ENCODE measurements around the gene LRRC7. TPM values are rescaled to one million over a fixed set of nuclear protein-coding genes. Genes with fewer than 3 reads are reported as not detected.

The LRRC7 gene
- total RNA-seq, 2 experiments from 2014 or later, result 0.14 to 0.20 TPM

DNA sequence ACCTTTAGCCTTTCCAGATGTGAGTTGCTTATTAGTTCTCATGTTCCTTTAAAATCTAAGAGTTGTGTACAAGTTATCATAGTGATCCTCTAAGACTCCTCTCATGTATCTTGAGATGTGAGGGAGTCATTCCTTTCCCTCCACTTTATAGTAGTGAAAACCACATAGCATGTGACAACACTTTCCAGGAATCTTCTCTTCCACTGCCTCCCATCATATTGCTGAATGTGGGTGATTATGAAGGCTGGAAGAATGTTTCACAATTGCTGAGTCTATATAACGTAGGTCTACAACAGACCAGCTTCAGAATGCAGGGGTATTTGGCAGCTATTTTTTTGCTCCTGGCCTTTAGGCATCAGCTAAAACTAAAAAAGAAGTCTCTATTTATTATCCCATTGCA, 44.7 kb upstream of the LRRC7 start:
- Histone ChIP-seq H3K9me3 (ENCODE audit: control insufficient read depth in 1 of 2, insufficient read depth in 1 of 2, low read length in 2 of 2) (peaks cover 0 to 4% of the 10 kb centered on the region in 2 experiments), H3K27me3 (ENCODE audit: control insufficient read depth in 1 of 2, insufficient read depth in 2 of 2, low read length in 2 of 2) (no peaks in the 10 kb centered on the region), H3K4me1 (ENCODE audit: insufficient read depth, low read length) (no peaks in the 10 kb centered on the region), H3K36me3 (ENCODE audit: insufficient read depth, low read length) (no peaks in the 10 kb centered on the region), H3K4me3 (ENCODE audit: low read length) (no peak overlapping the region), H3K27ac (ENCODE audit: low read depth in 1 of 2, low read length in 2 of 2) (no peak overlapping the region)
- no peak overlapping the region for H3K27ac Mint-ChIP-seq
- ChIA-PET CTCF (no interaction called here), POLR2A (no interaction called here)
- H3K4me1 Mint-ChIP-seq (ENCODE audit: low read depth), result no peaks in the 10 kb centered on the region
- TF ChIP-seq, protein P1, sequence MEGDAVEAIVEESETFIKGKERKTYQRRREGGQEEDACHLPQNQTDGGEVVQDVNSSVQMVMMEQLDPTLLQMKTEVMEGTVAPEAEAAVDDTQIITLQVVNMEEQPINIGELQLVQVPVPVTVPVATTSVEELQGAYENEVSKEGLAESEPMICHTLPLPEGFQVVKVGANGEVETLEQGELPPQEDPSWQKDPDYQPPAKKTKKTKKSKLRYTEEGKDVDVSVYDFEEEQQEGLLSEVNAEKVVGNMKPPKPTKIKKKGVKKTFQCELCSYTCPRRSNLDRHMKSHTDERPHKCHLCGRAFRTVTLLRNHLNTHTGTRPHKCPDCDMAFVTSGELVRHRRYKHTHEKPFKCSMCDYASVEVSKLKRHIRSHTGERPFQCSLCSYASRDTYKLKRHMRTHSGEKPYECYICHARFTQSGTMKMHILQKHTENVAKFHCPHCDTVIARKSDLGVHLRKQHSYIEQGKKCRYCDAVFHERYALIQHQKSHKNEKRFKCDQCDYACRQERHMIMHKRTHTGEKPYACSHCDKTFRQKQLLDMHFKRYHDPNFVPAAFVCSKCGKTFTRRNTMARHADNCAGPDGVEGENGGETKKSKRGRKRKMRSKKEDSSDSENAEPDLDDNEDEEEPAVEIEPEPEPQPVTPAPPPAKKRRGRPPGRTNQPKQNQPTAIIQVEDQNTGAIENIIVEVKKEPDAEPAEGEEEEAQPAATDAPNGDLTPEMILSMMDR (IDR thresholded peaks at IDR 0.05), result no peak
- DNase-seq (no peak), ATAC-seq (ENCODE audit: poor library complexity) (no peak)
- peaks cover 3% of the 10 kb centered on the region for H3K9me3 Mint-ChIP-seq
- no peaks in the 10 kb centered on the region for H3K36me3 Mint-ChIP-seq (ENCODE audit: low read depth)
- no peak overlapping the region for H3K4me3 Mint-ChIP-seq
- no peaks in the 10 kb centered on the region for H3K27me3 Mint-ChIP-seq
- intact Hi-C loops (cut with DNase I, micrococcal nuclease), result no loop called here

DNA sequence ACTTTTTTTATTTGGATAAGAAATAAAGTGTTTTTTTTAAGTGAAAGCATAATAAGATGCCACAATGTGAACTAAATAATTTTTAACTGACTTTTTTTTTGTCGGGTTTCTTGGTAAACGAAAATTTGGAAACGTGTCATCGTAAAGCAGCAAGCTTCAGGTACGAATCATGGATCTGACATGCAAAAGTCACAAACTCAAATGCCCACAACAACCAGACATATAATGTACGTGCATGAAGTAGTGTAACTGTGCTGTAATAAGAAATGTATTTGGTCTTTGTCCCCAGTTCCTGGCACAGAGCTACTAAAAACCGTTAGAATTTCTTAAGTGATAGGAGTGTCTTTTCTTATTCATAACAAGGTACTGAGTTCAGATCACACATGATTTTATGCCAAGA, 44.3 kb upstream of the LRRC7 start:
- TF ChIP-seq, protein P1 (IDR thresholded peaks at IDR 0.05), result no peak
- ChIA-PET CTCF (no interaction called here), POLR2A (no interaction called here)
- Histone ChIP-seq H3K27me3 (ENCODE audit: control insufficient read depth in 1 of 2, insufficient read depth in 2 of 2, low read length in 2 of 2) (no peaks in the 10 kb centered on the region), H3K9me3 (ENCODE audit: control insufficient read depth in 1 of 2, insufficient read depth in 1 of 2, low read length in 2 of 2) (peaks cover 0 to 4% of the 10 kb centered on the region in 2 experiments), H3K27ac (ENCODE audit: low read depth in 1 of 2, low read length in 2 of 2) (no peak overlapping the region), H3K4me1 (ENCODE audit: insufficient read depth, low read length) (no peaks in the 10 kb centered on the region), H3K4me3 (ENCODE audit: low read length) (no peak overlapping the region), H3K36me3 (ENCODE audit: insufficient read depth, low read length) (no peaks in the 10 kb centered on the region)
- Mint-ChIP-seq H3K36me3 (ENCODE audit: low read depth) (no peaks in the 10 kb centered on the region), H3K4me3 (no peak overlapping the region), H3K27ac (no peak overlapping the region), H3K27me3 (no peaks in the 10 kb centered on the region), H3K9me3 (peaks cover 3% of the 10 kb centered on the region), H3K4me1 (ENCODE audit: low read depth) (no peaks in the 10 kb centered on the region)
- DNase-seq (no peak), ATAC-seq (ENCODE audit: poor library complexity) (no peak)
- intact Hi-C loops (cut with DNase I, micrococcal nuclease), result no loop called here

GRCh38 chr1:69524015-69524414, 43.7 kb upstream of the LRRC7 start:
- Mint-ChIP-seq H3K4me1 (ENCODE audit: low read depth) (no peaks in the 10 kb centered on the region), H3K27me3 (no peaks in the 10 kb centered on the region), H3K27ac (no peak overlapping the region), H3K4me3 (no peak overlapping the region), H3K9me3 (peaks cover 3% of the 10 kb centered on the region), H3K36me3 (ENCODE audit: low read depth) (no peaks in the 10 kb centered on the region)
- Histone ChIP-seq H3K4me3 (ENCODE audit: low read length) (no peak overlapping the region), H3K4me1 (ENCODE audit: insufficient read depth, low read length) (no peaks in the 10 kb centered on the region), H3K36me3 (ENCODE audit: insufficient read depth, low read length) (no peaks in the 10 kb centered on the region), H3K27ac (ENCODE audit: low read depth in 1 of 2, low read length in 2 of 2) (no peak overlapping the region), H3K9me3 (ENCODE audit: control insufficient read depth in 1 of 2, insufficient read depth in 1 of 2, low read length in 2 of 2) (peaks cover 0 to 4% of the 10 kb centered on the region in 2 experiments), H3K27me3 (ENCODE audit: control insufficient read depth in 1 of 2, insufficient read depth in 2 of 2, low read length in 2 of 2) (no peaks in the 10 kb centered on the region)
- POLR2A ChIA-PET, result no interaction called here
- DNase-seq, result no peak
- no peak for ATAC-seq (ENCODE audit: poor library complexity)
- TF ChIP-seq, protein P1 (IDR thresholded peaks at IDR 0.05), result no peak
- CTCF ChIA-PET, result no interaction called here
- intact Hi-C loops (cut with DNase I, micrococcal nuclease), result no loop called here

All from CD4-positive, alpha-beta T cell (primary cell).